ENCODE data around the gene BRINP1.

BRINP1 gene

DNA sequence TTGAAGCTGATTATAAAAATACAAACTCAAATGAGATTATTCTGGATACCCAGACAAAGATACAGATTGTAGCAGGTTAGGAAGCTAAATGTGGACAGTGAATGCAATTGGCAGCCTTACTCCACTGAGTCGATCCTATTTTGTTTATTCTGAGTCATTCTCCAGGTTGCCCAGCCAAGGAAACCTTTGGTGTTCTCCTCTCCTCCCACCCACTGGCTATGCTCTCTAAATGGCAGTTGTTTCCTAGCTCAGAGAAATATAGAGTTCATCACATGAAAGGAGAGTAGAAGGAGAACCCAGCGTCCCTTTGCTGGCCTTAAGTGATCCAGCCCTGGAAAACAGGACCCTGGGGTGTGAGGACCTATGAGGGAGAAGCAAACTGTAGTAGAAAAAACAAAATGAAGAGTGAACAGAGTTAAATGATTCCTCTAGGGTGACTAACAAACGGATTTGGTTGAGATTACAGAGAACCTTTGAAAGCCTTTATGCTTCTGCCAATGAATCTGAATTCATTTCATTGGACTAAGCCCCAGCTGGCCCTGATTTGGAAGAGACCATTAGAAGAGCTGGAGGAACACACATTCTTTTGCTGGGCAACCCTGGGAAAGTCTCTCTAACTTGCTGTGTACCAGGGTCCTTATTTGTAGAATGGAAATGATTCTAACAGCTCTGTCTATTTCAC is 95.1 kb downstream of the BRINP1 start:
- CTCF ChIA-PET, result no interaction called here
- H3K4me3 ChIP-seq (ENCODE audit: low read depth, low read length), result no peak overlapping the region
- TF ChIP-seq, protein P1, sequence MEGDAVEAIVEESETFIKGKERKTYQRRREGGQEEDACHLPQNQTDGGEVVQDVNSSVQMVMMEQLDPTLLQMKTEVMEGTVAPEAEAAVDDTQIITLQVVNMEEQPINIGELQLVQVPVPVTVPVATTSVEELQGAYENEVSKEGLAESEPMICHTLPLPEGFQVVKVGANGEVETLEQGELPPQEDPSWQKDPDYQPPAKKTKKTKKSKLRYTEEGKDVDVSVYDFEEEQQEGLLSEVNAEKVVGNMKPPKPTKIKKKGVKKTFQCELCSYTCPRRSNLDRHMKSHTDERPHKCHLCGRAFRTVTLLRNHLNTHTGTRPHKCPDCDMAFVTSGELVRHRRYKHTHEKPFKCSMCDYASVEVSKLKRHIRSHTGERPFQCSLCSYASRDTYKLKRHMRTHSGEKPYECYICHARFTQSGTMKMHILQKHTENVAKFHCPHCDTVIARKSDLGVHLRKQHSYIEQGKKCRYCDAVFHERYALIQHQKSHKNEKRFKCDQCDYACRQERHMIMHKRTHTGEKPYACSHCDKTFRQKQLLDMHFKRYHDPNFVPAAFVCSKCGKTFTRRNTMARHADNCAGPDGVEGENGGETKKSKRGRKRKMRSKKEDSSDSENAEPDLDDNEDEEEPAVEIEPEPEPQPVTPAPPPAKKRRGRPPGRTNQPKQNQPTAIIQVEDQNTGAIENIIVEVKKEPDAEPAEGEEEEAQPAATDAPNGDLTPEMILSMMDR (IDR thresholded peaks at IDR 0.05; ENCODE audit: insufficient read depth, low read length, missing control alignments), result no peak
- POLR2A ChIA-PET, result no interaction called here
- no peak for DNase-seq (ENCODE audit: low read depth, low spot score)

DNA sequence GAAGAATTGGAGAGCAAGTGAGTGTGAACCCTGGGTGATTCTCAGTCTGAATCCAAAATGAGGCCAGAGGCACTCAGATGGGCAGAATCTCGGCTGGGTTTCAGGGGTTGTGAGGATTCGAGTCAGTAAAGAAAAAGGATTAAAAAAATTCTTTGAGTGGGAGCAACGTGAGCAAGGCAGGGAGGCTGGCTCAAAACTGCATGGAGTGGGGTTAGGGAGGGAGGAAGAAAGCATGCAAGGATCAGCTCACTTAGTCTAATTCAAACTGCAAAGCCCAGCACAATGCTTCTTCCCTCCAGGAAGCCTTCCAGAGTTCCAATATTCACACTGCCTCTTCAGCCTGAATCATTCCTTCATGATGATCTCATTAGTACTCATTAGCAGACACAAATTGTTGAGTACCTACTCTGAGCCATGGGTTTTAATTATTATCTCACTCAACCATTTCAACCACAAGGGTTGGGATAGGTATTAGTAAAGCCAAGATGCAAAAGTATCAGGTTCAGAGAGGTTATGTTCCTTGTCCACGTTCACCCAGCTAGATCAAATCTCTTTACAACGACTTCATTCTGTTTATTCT is 95.8 kb downstream of the BRINP1 start:
- CTCF ChIA-PET, result no interaction called here
- H3K4me3 ChIP-seq (ENCODE audit: low read depth, low read length), result no peak overlapping the region
- DNase-seq (ENCODE audit: low read depth, low spot score), result no peak
- TF ChIP-seq, protein P1 (IDR thresholded peaks at IDR 0.05; ENCODE audit: insufficient read depth, low read length, missing control alignments), result no peak
- POLR2A ChIA-PET, result no interaction called here

DNA sequence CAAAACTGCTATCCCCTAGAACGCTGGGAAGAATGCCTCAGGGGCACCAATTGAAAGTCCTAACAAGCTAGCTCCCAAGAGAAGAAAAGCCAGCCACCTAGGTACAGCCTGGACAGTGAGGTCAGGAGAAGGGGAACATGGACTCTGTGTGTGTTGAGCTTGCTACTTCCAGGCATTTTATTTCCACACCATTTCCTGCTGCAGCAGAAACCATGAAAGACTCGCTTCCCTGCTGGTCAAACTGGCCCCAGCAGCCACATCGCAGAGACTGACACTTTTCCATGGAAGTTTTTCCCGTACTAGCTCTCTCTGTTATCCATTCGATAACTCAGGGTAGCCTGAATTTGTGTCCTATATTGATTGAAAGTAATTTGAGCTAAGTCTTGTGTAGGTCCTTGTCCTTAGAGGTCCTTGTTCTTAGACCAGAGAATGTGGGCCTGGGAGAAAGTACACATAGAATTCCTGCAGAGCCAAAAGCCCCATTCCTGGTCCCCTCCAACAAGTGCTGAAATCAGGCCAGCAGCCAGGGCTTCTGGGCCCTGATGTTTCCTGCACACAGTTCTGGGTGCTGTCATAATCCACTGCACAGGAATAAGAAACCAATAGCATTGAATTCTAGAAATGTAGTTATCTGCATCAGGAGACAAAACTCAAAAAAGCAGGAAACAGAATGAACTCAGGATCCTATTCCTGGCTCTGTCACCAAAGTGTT is 96.6 kb downstream of the BRINP1 start:
- no peak overlapping the region for H3K4me3 ChIP-seq (ENCODE audit: low read depth, low read length)
- POLR2A ChIA-PET, result no interaction called here
- TF ChIP-seq, protein P1 (IDR thresholded peaks at IDR 0.05; ENCODE audit: insufficient read depth, low read length, missing control alignments), result no peak
- CTCF ChIA-PET, result no interaction called here
- DNase-seq (ENCODE audit: low read depth, low spot score), result no peak

DNA sequence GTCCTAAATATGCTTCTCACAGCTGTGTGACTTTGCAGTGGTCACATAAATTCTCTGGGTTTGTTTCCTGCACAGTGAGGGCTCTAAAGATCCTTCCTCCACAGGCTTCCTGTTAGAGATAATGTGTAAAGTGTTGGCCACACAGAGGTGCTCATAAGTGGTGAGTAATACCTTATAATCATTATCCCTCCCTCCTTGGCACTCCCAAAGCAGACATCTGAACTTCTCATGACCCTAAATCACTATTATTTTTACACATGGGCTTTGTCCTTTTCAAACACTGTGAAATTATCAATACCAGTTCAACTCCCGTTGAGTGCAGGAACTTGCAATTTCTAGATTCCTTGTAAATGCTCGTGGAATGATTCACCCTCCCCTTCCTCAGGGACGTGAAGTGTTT is 100.2 kb downstream of the BRINP1 start:
- CTCF ChIA-PET, result no interaction called here

DNA sequence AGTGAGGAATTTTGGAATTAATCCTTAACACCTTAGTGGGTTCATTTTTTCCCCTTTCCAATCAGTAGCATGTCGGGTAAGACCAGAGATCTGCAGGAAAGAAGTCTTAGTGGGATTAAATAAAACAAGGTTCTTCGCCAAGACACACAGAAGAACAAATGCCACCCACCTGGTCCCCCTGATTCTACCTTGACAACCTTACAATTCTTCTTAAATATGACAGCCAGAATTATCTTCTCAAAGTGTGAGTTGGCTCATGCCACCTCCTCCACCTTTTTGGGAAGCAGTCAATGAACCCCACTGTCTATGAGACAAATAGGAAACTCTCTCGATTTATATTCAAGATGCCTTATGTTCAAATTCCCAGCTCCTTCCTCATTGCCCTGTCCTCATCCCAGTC is 105.1 kb downstream of the BRINP1 start:
- ChIA-PET POLR2A (no interaction called here), CTCF (no interaction called here)
- TF ChIP-seq, protein P1 (IDR thresholded peaks at IDR 0.05; ENCODE audit: insufficient read depth, low read length, missing control alignments), result no peak
- no peak overlapping the region for H3K4me3 ChIP-seq (ENCODE audit: low read depth, low read length)
- DNase-seq (ENCODE audit: low read depth, low spot score), result no peak

More for the DNA sequence above, 100.2 kb downstream of the BRINP1 start:
- POLR2A ChIA-PET, result no interaction called here
- DNase-seq (ENCODE audit: low read depth, low spot score), result no peak
- TF ChIP-seq, protein P1 (IDR thresholded peaks at IDR 0.05; ENCODE audit: insufficient read depth, low read length, missing control alignments), result no peak
- H3K4me3 ChIP-seq (ENCODE audit: low read depth, low read length), result no peak overlapping the region

DNA sequence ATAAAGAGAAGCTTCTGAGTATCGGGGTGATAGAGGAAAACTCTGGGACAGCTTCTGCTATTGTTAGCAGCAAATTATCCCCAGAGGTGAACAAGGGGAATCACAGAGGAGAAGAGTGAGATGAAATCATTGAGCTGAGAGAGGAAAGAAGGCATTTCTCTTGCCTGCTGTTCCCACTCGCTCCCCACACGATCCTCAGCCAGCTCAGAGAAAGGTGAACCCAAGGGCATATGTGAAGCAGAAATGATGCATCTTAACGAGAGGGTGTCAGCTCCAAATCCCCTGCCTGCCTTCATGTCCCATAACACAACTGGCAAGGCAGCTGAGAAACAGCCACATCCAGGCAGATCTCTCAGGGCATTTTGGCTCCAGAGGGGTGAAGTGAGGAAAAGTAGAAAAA is 111.6 kb downstream of the BRINP1 start:
- no peak overlapping the region for H3K4me3 ChIP-seq (ENCODE audit: low read depth, low read length)
- no peak for DNase-seq (ENCODE audit: low read depth, low spot score)
- POLR2A ChIA-PET, result no interaction called here
- TF ChIP-seq, protein P1 (IDR thresholded peaks at IDR 0.05; ENCODE audit: insufficient read depth, low read length, missing control alignments), result no peak
- CTCF ChIA-PET, result no interaction called here
